Measurements from ENCODE around the gene EXOC4. TPM values are rescaled to one million over a fixed set of nuclear protein-coding genes. Genes with fewer than 3 reads are reported as not detected.

The EXOC4 gene
- total and polyA plus RNA-seq, 12 donors: 7.5 to 41.7 (median 34.6) TPM

DNA sequence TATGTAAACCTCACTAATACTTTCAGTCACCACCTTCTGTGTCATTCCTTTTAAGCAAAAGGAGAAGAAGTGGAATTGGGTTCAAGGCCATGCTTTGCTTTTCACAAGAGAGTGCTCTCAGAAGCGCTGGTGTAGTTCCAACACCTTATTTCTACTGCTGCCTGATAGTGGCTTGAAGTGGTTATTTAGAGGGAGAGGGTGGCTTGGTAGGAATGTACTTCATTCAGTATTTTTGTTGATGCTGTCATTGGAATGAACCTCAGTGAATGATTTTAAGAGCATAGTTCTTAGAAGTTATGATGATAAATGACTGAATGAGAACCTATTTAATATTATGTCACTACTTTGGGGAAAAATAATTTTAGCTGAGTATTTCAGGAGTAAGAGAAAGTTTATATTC is 396.7 kb downstream of the EXOC4 start:
- no peaks in the 10 kb centered on the region for H3K36me3 ChIP-seq
- ATAC-seq: no peak
- whole genome bisulfite sequencing, 2 donors: 85 to 88% methylated on average over 1 of the region's 1 CpG

DNA sequence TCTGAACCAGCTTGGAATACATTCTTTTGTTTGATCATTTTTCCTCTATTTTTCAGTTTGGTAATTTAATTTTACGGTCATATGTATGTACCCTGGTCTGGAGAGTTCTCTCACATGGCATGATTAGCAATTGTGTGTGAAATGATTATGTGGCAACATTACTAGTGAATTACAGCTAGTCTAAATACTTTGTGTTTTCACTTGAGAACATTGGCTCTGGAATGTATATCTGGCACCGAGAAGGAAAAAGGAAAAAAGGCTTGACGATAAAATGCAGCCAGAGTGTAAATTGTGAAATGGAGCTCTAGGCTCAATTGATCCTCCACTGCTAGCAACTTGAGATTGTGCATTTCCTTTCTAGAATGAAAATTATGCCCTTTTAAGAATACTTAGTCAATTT is 397.2 kb downstream of the EXOC4 start:
- intact Hi-C loops (cut with DNase I): no loop called here
- no peak overlapping the region for H3K4me3 ChIP-seq
- H3K9me3 ChIP-seq: no peaks in the 10 kb centered on the region
- H3K36me3 ChIP-seq: no peaks in the 10 kb centered on the region
- H3K27me3 ChIP-seq: no peaks in the 10 kb centered on the region
- H3K27ac ChIP-seq: no peak overlapping the region
- TF ChIP-seq, protein P1, sequence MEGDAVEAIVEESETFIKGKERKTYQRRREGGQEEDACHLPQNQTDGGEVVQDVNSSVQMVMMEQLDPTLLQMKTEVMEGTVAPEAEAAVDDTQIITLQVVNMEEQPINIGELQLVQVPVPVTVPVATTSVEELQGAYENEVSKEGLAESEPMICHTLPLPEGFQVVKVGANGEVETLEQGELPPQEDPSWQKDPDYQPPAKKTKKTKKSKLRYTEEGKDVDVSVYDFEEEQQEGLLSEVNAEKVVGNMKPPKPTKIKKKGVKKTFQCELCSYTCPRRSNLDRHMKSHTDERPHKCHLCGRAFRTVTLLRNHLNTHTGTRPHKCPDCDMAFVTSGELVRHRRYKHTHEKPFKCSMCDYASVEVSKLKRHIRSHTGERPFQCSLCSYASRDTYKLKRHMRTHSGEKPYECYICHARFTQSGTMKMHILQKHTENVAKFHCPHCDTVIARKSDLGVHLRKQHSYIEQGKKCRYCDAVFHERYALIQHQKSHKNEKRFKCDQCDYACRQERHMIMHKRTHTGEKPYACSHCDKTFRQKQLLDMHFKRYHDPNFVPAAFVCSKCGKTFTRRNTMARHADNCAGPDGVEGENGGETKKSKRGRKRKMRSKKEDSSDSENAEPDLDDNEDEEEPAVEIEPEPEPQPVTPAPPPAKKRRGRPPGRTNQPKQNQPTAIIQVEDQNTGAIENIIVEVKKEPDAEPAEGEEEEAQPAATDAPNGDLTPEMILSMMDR (IDR thresholded peaks at IDR 0.05): no peak
- no peak for ATAC-seq
- DNase-seq: no peak
- H3K4me1 ChIP-seq: peaks cover 0 to 28% (median 0%) of the 10 kb centered on the region in 9 donors
- WGBS, 2 donors: 64 to 66% methylated on average over 3 of the region's 3 CpGs

More for the DNA sequence above, 396.7 kb downstream of the EXOC4 start:
- intact Hi-C loops (cut with DNase I): no loop called here
- no peak overlapping the region for H3K4me3 ChIP-seq
- TF ChIP-seq, protein P1 (IDR thresholded peaks at IDR 0.05): no peak
- H3K4me1 ChIP-seq: peaks cover 0 to 28% (median 0%) of the 10 kb centered on the region in 9 donors
- H3K27me3 ChIP-seq: no peaks in the 10 kb centered on the region
- H3K27ac ChIP-seq: no peak overlapping the region
- peaks cover 0 to 3% (median 0%) of the 10 kb centered on the region in 11 donors for H3K9me3 ChIP-seq
- no peak for DNase-seq

GRCh38 chr7:133650487-133651300 is 397.8 kb downstream of the EXOC4 start:
- no peak overlapping the region for H3K4me3 ChIP-seq
- H3K36me3 ChIP-seq: no peaks in the 10 kb centered on the region
- intact Hi-C loops (cut with DNase I): no loop called here
- H3K4me1 ChIP-seq: peaks cover 0 to 26% (median 0%) of the 10 kb centered on the region in 9 donors
- TF ChIP-seq, protein P1 (IDR thresholded peaks at IDR 0.05): no peak
- no peak overlapping the region for H3K27ac ChIP-seq
- H3K27me3 ChIP-seq: no peaks in the 10 kb centered on the region
- H3K9me3 ChIP-seq: no peaks in the 10 kb centered on the region
- DNase-seq (no peak), ATAC-seq (no peak)
- WGBS, 2 donors: 84 to 86% methylated on average over 5 of the region's 5 CpGs

GRCh38 chr7:133652547-133652946 is 399.7 kb downstream of the EXOC4 start:
- H3K4me3 ChIP-seq: no peak overlapping the region
- no peaks in the 10 kb centered on the region for H3K36me3 ChIP-seq
- intact Hi-C loops (cut with DNase I): no loop called here
- H3K27me3 ChIP-seq: no peaks in the 10 kb centered on the region
- TF ChIP-seq, protein P1 (IDR thresholded peaks at IDR 0.05): no peak
- DNase-seq (no peak), ATAC-seq (no peak)
- 86 to 88% methylated on average over 3 of the region's 3 CpGs for WGBS, 2 donors
- no peak overlapping the region for H3K27ac ChIP-seq
- peaks cover 0 to 13% (median 0%) of the 10 kb centered on the region in 9 donors for H3K4me1 ChIP-seq
- H3K9me3 ChIP-seq: no peaks in the 10 kb centered on the region

Measured in heart right ventricle (tissue), 16 donors.